ENCODE measurements around the gene TADA3.

DNA sequence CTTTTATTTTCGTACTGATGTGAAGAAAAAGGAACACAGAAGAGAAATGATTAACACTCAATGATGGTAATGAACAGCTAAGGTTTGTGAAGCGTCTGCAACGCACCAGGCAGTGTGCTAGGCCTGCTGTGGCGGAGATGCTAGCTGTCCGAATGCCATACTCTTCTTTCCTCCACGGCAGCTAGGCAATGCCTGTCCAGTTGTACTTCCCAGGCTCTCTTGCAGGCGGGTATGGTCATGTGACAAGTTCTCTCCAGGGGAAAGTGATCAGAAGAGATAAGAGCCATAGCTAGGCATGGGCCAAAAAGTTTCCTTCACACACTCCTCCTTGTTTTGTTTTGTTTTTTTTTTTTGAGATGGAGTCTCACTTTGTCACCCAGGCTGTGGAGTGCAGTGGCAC, 6.7 kb downstream of the TADA3 start:
- TF ChIP-seq, protein P1, sequence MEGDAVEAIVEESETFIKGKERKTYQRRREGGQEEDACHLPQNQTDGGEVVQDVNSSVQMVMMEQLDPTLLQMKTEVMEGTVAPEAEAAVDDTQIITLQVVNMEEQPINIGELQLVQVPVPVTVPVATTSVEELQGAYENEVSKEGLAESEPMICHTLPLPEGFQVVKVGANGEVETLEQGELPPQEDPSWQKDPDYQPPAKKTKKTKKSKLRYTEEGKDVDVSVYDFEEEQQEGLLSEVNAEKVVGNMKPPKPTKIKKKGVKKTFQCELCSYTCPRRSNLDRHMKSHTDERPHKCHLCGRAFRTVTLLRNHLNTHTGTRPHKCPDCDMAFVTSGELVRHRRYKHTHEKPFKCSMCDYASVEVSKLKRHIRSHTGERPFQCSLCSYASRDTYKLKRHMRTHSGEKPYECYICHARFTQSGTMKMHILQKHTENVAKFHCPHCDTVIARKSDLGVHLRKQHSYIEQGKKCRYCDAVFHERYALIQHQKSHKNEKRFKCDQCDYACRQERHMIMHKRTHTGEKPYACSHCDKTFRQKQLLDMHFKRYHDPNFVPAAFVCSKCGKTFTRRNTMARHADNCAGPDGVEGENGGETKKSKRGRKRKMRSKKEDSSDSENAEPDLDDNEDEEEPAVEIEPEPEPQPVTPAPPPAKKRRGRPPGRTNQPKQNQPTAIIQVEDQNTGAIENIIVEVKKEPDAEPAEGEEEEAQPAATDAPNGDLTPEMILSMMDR (IDR thresholded peaks at IDR 0.05; ENCODE audit: low read depth, low read length, poor library complexity, severe bottlenecking): no peak
- TF ChIP-seq EZH2phosphoT487 (IDR thresholded peaks at IDR 0.05; ENCODE audit: borderline replicate concordance, low read length): no peak

All from DOHH2 (cell line).